ENCODE results near the gene MEG3. TPM values are rescaled to one million over a fixed set of nuclear protein-coding genes. Genes with fewer than 3 reads are reported as not detected.

The MEG3 gene
- total RNA-seq, 1 experiment from 2014 or later: not detected

- H3K27me3 Mint-ChIP-seq (ENCODE audit: insufficient read depth, unreplicated experiment): no peaks in the 10 kb centered on the region
- H3K36me3 Mint-ChIP-seq (ENCODE audit: insufficient read depth, unreplicated experiment): no peaks in the 10 kb centered on the region
- peak; percentile 36 for DNase-seq (ENCODE audit: unreplicated experiment)
- H3K4me1 Mint-ChIP-seq (ENCODE audit: insufficient read depth, unreplicated experiment): no peaks in the 10 kb centered on the region
- no TSS peak for BruUV-seq (replicated peaks)
- intact Hi-C loops (cut with micrococcal nuclease): no loop called here
- H3K27ac Mint-ChIP-seq (ENCODE audit: low read depth, unreplicated experiment): no peak overlapping the region
- ChIA-PET CTCF (interaction anchor here (1.1 kb wide), 1 partner anchor 166 kb away, joined by 3 read pairs; no protein-coding TSS in a partner anchor), POLR2A (no interaction called here)
- TF ChIP-seq CTCF (IDR thresholded peaks at IDR 0.05; ENCODE audit: unreplicated experiment): no peak
- H3K4me3 Mint-ChIP-seq (ENCODE audit: unreplicated experiment): no peak overlapping the region
- no peaks in the 10 kb centered on the region for H3K9me3 Mint-ChIP-seq (ENCODE audit: unreplicated experiment)
Observed at GRCh38 chr14:100810861-100811461, 15.0 kb upstream of the MEG3 start.

- no TSS peak for BruUV-seq (replicated peaks)
- no peak for DNase-seq (ENCODE audit: unreplicated experiment)
- H3K4me3 Mint-ChIP-seq (ENCODE audit: unreplicated experiment): no peak overlapping the region
Observed at GRCh38 chr14:100813291-100813690, 12.6 kb upstream of the MEG3 start.

GRCh38 chr14:100815478-100816285, 10.2 kb upstream of the MEG3 start:
- no TSS peak for BruUV-seq (replicated peaks)
- Mint-ChIP-seq H3K9me3 (ENCODE audit: unreplicated experiment) (no peaks in the 10 kb centered on the region), H3K27ac (ENCODE audit: low read depth, unreplicated experiment) (no peak overlapping the region), H3K4me1 (ENCODE audit: insufficient read depth, unreplicated experiment) (no peaks in the 10 kb centered on the region), H3K36me3 (ENCODE audit: insufficient read depth, unreplicated experiment) (no peaks in the 10 kb centered on the region), H3K4me3 (ENCODE audit: unreplicated experiment) (no peak overlapping the region), H3K27me3 (ENCODE audit: insufficient read depth, unreplicated experiment) (no peaks in the 10 kb centered on the region)
- DNase-seq (ENCODE audit: unreplicated experiment): no peak
- ChIA-PET CTCF (no interaction called here), POLR2A (no interaction called here)
- TF ChIP-seq CTCF (IDR thresholded peaks at IDR 0.05; ENCODE audit: unreplicated experiment): no peak
- intact Hi-C loops (cut with micrococcal nuclease): no loop called here

More at GRCh38 chr14:100813291-100813690, 12.6 kb upstream of the MEG3 start:
- no peak for TF ChIP-seq CTCF (IDR thresholded peaks at IDR 0.05; ENCODE audit: unreplicated experiment)
- Mint-ChIP-seq H3K9me3 (ENCODE audit: unreplicated experiment) (no peaks in the 10 kb centered on the region), H3K36me3 (ENCODE audit: insufficient read depth, unreplicated experiment) (no peaks in the 10 kb centered on the region), H3K27ac (ENCODE audit: low read depth, unreplicated experiment) (no peak overlapping the region), H3K27me3 (ENCODE audit: insufficient read depth, unreplicated experiment) (no peaks in the 10 kb centered on the region), H3K4me1 (ENCODE audit: insufficient read depth, unreplicated experiment) (no peaks in the 10 kb centered on the region)
- intact Hi-C loops (cut with micrococcal nuclease): no loop called here
- POLR2A ChIA-PET: no interaction called here
- CTCF ChIA-PET: no interaction called here

- H3K9me3 Mint-ChIP-seq (ENCODE audit: unreplicated experiment): no peaks in the 10 kb centered on the region
- no peak for TF ChIP-seq CTCF (IDR thresholded peaks at IDR 0.05; ENCODE audit: unreplicated experiment)
- no peak overlapping the region for H3K4me3 Mint-ChIP-seq (ENCODE audit: unreplicated experiment)
- no peak overlapping the region for H3K27ac Mint-ChIP-seq (ENCODE audit: low read depth, unreplicated experiment)
- DNase-seq (ENCODE audit: unreplicated experiment): no peak
- CTCF ChIA-PET: interaction anchor here (0.7 kb wide), 1 partner anchor 439 kb away, joined by 3 read pairs; no protein-coding TSS in a partner anchor
- no peaks in the 10 kb centered on the region for H3K27me3 Mint-ChIP-seq (ENCODE audit: insufficient read depth, unreplicated experiment)
- intact Hi-C loops (cut with micrococcal nuclease): no loop called here
- no peaks in the 10 kb centered on the region for H3K36me3 Mint-ChIP-seq (ENCODE audit: insufficient read depth, unreplicated experiment)
- no TSS peak for BruUV-seq (replicated peaks)
- POLR2A ChIA-PET: no interaction called here
- no peaks in the 10 kb centered on the region for H3K4me1 Mint-ChIP-seq (ENCODE audit: insufficient read depth, unreplicated experiment)
Observed at GRCh38 chr14:100816286-100816949, 9.5 kb upstream of the MEG3 start.
